Muscle layer of colon (tissue), 2 donors: ENCODE data around the gene C19orf38.

Experiments
- H3K27ac ChIP-seq: one replicate; pipeline ENCODE4 v1.7.0; 2013; ENCODE audit warnings: low read depth, mild to moderate bottlenecking, low read length, moderate library complexity
- H3K27me3 ChIP-seq, 2 donors: one replicate each; pipeline ENCODE4 v1.7.0; 2013; ENCODE audit warnings: low read length in 2 of 2, mild to moderate bottlenecking in 2 of 2; ENCODE audit not compliant: insufficient read depth in 2 of 2, control insufficient read depth in 1 of 2
- H3K36me3 ChIP-seq: one replicate; pipeline ENCODE4 v1.7.0; 2013; ENCODE audit warnings: mild to moderate bottlenecking, low read length; ENCODE audit not compliant: insufficient read depth
- H3K4me1 ChIP-seq: one replicate; pipeline ENCODE4 v1.7.0; 2013; ENCODE audit warnings: mild to moderate bottlenecking, low read length; ENCODE audit not compliant: insufficient read depth
- H3K4me3 ChIP-seq, 2 donors: one replicate each; pipeline ENCODE4 v1.7.0; 2013; ENCODE audit warnings: low read length in 2 of 2, low read depth in 1 of 2, mild to moderate bottlenecking in 1 of 2, moderate library complexity in 1 of 2
- H3K9ac ChIP-seq: one replicate; pipeline ENCODE4 v1.7.0; 2013; ENCODE audit warnings: low read length
- H3K9me3 ChIP-seq: one replicate; pipeline ENCODE4 v1.7.0; 2013; ENCODE audit warnings: mild to moderate bottlenecking, low read length
- donor health status: abdominal sarcoma.
- donor health status: Adenocarcinoma of cecum.

The C19orf38 gene

GRCh38 chr19:10885201-10886169 lies 37.3 kb downstream of the C19orf38 start:
- Histone ChIP-seq H3K27me3 (no peaks in the 10 kb centered on the region), H3K4me1 (peaks cover 48% of the 10 kb centered on the region), H3K4me3 (no peak overlapping the region), H3K27ac (peak overlapping the region; percentile 61), H3K9ac (no peak overlapping the region), H3K9me3 (no peaks in the 10 kb centered on the region), H3K36me3 (no peaks in the 10 kb centered on the region)

- H3K9ac ChIP-seq = no peak overlapping the region
- no peaks in the 10 kb centered on the region for H3K9me3 ChIP-seq
- no peak overlapping the region for H3K4me3 ChIP-seq
- H3K36me3 ChIP-seq = no peaks in the 10 kb centered on the region
- peaks cover 52% of the 10 kb centered on the region for H3K4me1 ChIP-seq
- no peak overlapping the region for H3K27ac ChIP-seq
- H3K27me3 ChIP-seq = no peaks in the 10 kb centered on the region
These were observed 39.6 kb downstream of the C19orf38 start for GRCh38 chr19:10887616-10888367.

GRCh38 chr19:10888421-10888866 lies 40.2 kb downstream of the C19orf38 start:
- H3K4me1 ChIP-seq = peaks cover 52% of the 10 kb centered on the region
- H3K27ac ChIP-seq = no peak overlapping the region

GRCh38 chr19:10889880-10890279 lies 41.7 kb downstream of the C19orf38 start:
- no peak overlapping the region for H3K4me3 ChIP-seq
- no peaks in the 10 kb centered on the region for H3K27me3 ChIP-seq
- H3K9me3 ChIP-seq = no peaks in the 10 kb centered on the region
- no peak overlapping the region for H3K9ac ChIP-seq
- H3K4me1 ChIP-seq = peaks cover 54% of the 10 kb centered on the region
- no peaks in the 10 kb centered on the region for H3K36me3 ChIP-seq
- H3K27ac ChIP-seq = no peak overlapping the region

More at GRCh38 chr19:10888421-10888866, 40.2 kb downstream of the C19orf38 start:
- Histone ChIP-seq H3K9me3 (no peaks in the 10 kb centered on the region), H3K36me3 (no peaks in the 10 kb centered on the region), H3K9ac (no peak overlapping the region), H3K4me3 (no peak overlapping the region), H3K27me3 (no peaks in the 10 kb centered on the region)

GRCh38 chr19:10891405-10892086 lies 43.3 kb downstream of the C19orf38 start:
- H3K4me1 ChIP-seq = peaks cover 54% of the 10 kb centered on the region
- H3K4me3 ChIP-seq = no peak overlapping the region
- H3K27ac ChIP-seq = peak overlapping the region; percentile 72
- H3K27me3 ChIP-seq = no peaks in the 10 kb centered on the region
- H3K9ac ChIP-seq = no peak overlapping the region
- no peaks in the 10 kb centered on the region for H3K9me3 ChIP-seq
- no peaks in the 10 kb centered on the region for H3K36me3 ChIP-seq

- Histone ChIP-seq H3K9ac (no peak overlapping the region), H3K4me1 (peaks cover 61% of the 10 kb centered on the region)
These were observed 44.0 kb downstream of the C19orf38 start for GRCh38 chr19:10892256-10892655.

GRCh38 chr19:10894911-10895213 lies 46.6 kb downstream of the C19orf38 start:
- Histone ChIP-seq H3K27me3 (no peaks in the 10 kb centered on the region), H3K27ac (no peak overlapping the region), H3K4me3 (no peak overlapping the region), H3K36me3 (no peaks in the 10 kb centered on the region), H3K4me1 (peaks cover 64% of the 10 kb centered on the region), H3K9ac (no peak overlapping the region), H3K9me3 (no peaks in the 10 kb centered on the region)

More at GRCh38 chr19:10892256-10892655, 44.0 kb downstream of the C19orf38 start:
- H3K36me3 ChIP-seq = no peaks in the 10 kb centered on the region
- no peak overlapping the region for H3K4me3 ChIP-seq
- no peaks in the 10 kb centered on the region for H3K9me3 ChIP-seq
- H3K27me3 ChIP-seq = no peaks in the 10 kb centered on the region
- H3K27ac ChIP-seq = peak overlapping the region; percentile 70

- peaks cover 68% of the 10 kb centered on the region for H3K4me1 ChIP-seq
- no peaks in the 10 kb centered on the region for H3K9me3 ChIP-seq
- no peak overlapping the region for H3K4me3 ChIP-seq
- H3K27me3 ChIP-seq = no peaks in the 10 kb centered on the region
- H3K9ac ChIP-seq = no peak overlapping the region
- no peaks in the 10 kb centered on the region for H3K36me3 ChIP-seq
- H3K27ac ChIP-seq = no peak overlapping the region
These were observed 47.1 kb downstream of the C19orf38 start for GRCh38 chr19:10895363-10895762.

GRCh38 chr19:10895920-10896319 lies 47.7 kb downstream of the C19orf38 start:
- Histone ChIP-seq H3K4me1 (peaks cover 66% of the 10 kb centered on the region), H3K4me3 (no peak overlapping the region), H3K27ac (no peak overlapping the region), H3K27me3 (no peaks in the 10 kb centered on the region), H3K9me3 (no peaks in the 10 kb centered on the region), H3K9ac (no peak overlapping the region), H3K36me3 (no peaks in the 10 kb centered on the region)

- Histone ChIP-seq H3K9me3 (no peaks in the 10 kb centered on the region), H3K4me3 (no peak overlapping the region), H3K9ac (no peak overlapping the region), H3K27me3 (no peaks in the 10 kb centered on the region), H3K27ac (no peak overlapping the region), H3K4me1 (peaks cover 61% of the 10 kb centered on the region), H3K36me3 (no peaks in the 10 kb centered on the region)
These were observed 48.8 kb downstream of the C19orf38 start for GRCh38 chr19:10896851-10897526.

GRCh38 chr19:10898633-10899032 lies 50.4 kb downstream of the C19orf38 start:
- H3K36me3 ChIP-seq = no peaks in the 10 kb centered on the region
- no peaks in the 10 kb centered on the region for H3K27me3 ChIP-seq
- no peak overlapping the region for H3K4me3 ChIP-seq
- no peaks in the 10 kb centered on the region for H3K9me3 ChIP-seq
- no peak overlapping the region for H3K9ac ChIP-seq
- H3K27ac ChIP-seq = peak overlapping the region; percentile 2
- H3K4me1 ChIP-seq = peaks cover 53% of the 10 kb centered on the region
